GM12878 (cell line): ENCODE measurements around the gene DCAF11. TPM values are rescaled to one million over a fixed set of nuclear protein-coding genes. Genes with fewer than 3 reads are reported as not detected.
A peak's percentile ranks its signal among the peaks of the same experiment; 100 is the strongest.

Experiments used
- BRCA1 ChIP-seq: IDR thresholded peaks from 2 replicates; pipeline ENCODE4 v1.6.1; 2011; ENCODE audit warnings: low read depth, low read length, improper control_type of control experiment
- CBX5 ChIP-seq: sonication (generic); IDR thresholded peaks from 2 replicates; pipeline ENCODE4 v1.6.1; 2016; ENCODE audit warnings: low read depth, moderate library complexity, mild to moderate bottlenecking, inconsistent platforms
- EP300 ChIP-seq, 2 experiments: fragments of 150-350 bp in 1 of 2; IDR thresholded peaks; 2 replicates each; pipeline ENCODE4 v1.6.1; 2011 to 2012; ENCODE audit warnings: low read depth in 2 of 2, low read length in 2 of 2, borderline replicate concordance in 1 of 2, improper control_type of control experiment in 1 of 2, inconsistent platforms in 1 of 2; ENCODE audit not compliant: control insufficient read depth in 1 of 2
- ESRRA ChIP-seq: IDR thresholded peaks from 2 replicates; pipeline ENCODE4 v1.6.1; 2012; ENCODE audit warnings: mild to moderate bottlenecking, low read length, improper control_type of control experiment
- GATAD2B ChIP-seq: fragments of 450-650 bp; conservative IDR thresholded peaks from 2 replicates; pipeline ENCODE4 v1.6.1; 2017; ENCODE audit warnings: low read depth, mild to moderate bottlenecking, moderate library complexity
- HSF1 ChIP-seq: fragments of 150-350 bp; IDR thresholded peaks from 2 replicates; pipeline ENCODE4 v1.6.1; 2014; ENCODE audit warnings: mild to moderate bottlenecking, low read depth, low read length
- JUND ChIP-seq: IDR thresholded peaks from 2 replicates; pipeline ENCODE4 v1.6.1; 2012; ENCODE audit warnings: low read depth, mild to moderate bottlenecking, low read length, improper control_type of control experiment, moderate library complexity
- MEF2A ChIP-seq: IDR thresholded peaks from 2 replicates; pipeline ENCODE4 v1.6.1; 2011; ENCODE audit warnings: low read depth, mild to moderate bottlenecking, low read length, moderate library complexity; ENCODE audit not compliant: insufficient read depth
- PAX8 ChIP-seq: fragments of 450-650 bp; IDR thresholded peaks from 2 replicates; pipeline ENCODE4 v1.6.1; 2017; ENCODE audit warnings: mild to moderate bottlenecking, moderate library complexity
- RAD51 ChIP-seq: fragments of 450-650 bp; IDR thresholded peaks from 2 replicates; pipeline ENCODE4 v1.6.1; 2016; ENCODE audit warnings: moderate library complexity, mild to moderate bottlenecking, inconsistent platforms
- SRF ChIP-seq, 2 experiments: IDR thresholded peaks; 2 replicates each; pipeline ENCODE4 v1.6.1; 2011; ENCODE audit warnings: low read depth in 2 of 2, low read length in 2 of 2, mild to moderate bottlenecking in 1 of 2, moderate library complexity in 1 of 2
- TCF7 ChIP-seq: IDR thresholded peaks from 2 replicates; pipeline ENCODE4 v1.6.1; 2014; ENCODE audit warnings: antibody characterized with exemption, borderline replicate concordance
- YBX1 ChIP-seq: fragments of 450-650 bp; IDR thresholded peaks from 2 replicates; pipeline ENCODE4 v1.6.1; 2016; ENCODE audit warnings: antibody characterized with exemption
- ZNF207 ChIP-seq: fragments of 450-650 bp; IDR thresholded peaks from 2 replicates; pipeline ENCODE4 v1.6.1; 2014; ENCODE audit warnings: antibody characterized with exemption, mild to moderate bottlenecking, borderline replicate concordance
- ZNF274 ChIP-seq: IDR thresholded peaks from one replicate; pipeline ENCODE4 v1.8.0; 2011; ENCODE audit not compliant: insufficient read length, insufficient read depth
- polyA plus RNA-seq, 11 experiments: library from polyadenylated mRNA; depleted of rRNA in 4 of 11; unstranded in 6 of 11; stranded (reverse) in 5 of 11; fragments of >200 nt; fragmentation: Nextera tagmentation in 4 of 11; fragmentation: Illumina TruSeq in 1 of 11; extraction: Ambion mirVana in 4 of 11; extraction: Trizol in 1 of 11; gene quantifications; 1 replicate in 1 of 11; 2 replicates in 10 of 11; pipeline versions ENCODE4 v1.2.1 to v1.2.3, GENCODE V29; 2011 to 2016; ENCODE audit warnings: inconsistent platforms in 2 of 11, missing spikeins in 2 of 11, low read depth in 1 of 11
- total RNA-seq, 4 experiments: library from RNA; depleted of rRNA in 3 of 4; stranded (reverse); fragments of >200 nt in 3 of 4; fragmentation: Illumina TruSeq in 1 of 4; extraction: Trizol in 1 of 4; gene quantifications; 2 replicates each; pipeline versions ENCODE4 v1.2.1 to v1.2.3, GENCODE V29; 2013 to 2021
- TF ChIP-seq, protein P1 (sequence below): fragments of 450-650 bp; IDR thresholded peaks from 2 replicates; pipeline ENCODE4 v1.6.1; 2016; ENCODE audit warnings: mild to moderate bottlenecking

The DCAF11 gene
- total and polyA plus RNA-seq, 10 of the 15 experiments (the other 5 are each of a cell fraction or from before 2014, with no cell fraction given) = 13.4 to 91.2 (median 68.7) TPM

DNA sequence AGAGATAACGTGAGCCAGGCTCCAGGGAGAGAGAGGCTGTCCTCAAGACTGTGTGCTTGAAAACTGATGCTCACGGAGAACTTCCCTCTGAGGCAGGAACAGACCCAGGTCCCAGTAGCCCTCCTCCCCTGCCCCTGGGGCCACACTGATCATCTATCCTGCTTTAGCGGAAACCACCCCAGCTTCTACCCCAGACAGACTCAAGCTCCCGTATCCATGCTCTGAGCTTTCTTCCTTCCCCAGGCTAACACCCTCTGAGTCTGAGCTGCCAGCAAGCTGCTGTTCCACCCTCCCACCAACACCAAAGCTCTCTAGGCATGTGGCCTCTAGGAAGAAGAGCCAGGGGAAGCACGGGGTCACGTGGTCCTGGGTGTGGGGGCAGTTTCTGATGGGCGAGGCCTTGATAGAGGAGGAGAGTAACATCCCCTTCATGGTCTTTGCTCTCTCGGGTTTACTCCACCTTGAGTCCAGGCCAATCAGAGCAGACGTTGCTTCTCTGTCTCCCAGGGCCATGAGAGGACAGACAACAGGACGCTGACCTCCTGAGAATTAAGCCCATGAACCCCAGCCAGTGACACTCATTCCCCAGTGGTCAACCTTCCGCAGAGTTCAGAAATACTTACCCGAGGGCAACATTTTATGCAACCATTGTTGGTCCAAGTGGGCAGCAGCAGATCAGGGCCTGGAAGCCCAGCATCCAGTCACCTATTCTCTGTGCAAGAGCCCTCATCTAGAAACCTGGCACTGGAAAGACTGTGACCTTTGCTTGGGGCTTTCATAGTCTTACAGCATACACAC, 19.1 kb upstream of the DCAF11 start (continued):
- no peak; the same call in 1 of the 2 replicates for TF ChIP-seq GATAD2B
- no peak for TF ChIP-seq CBX5
- no peak; a peak in 1 of 4 replicates for TF ChIP-seq SRF (IDR thresholded peaks at IDR 0.05; ENCODE audit: low read depth in 2 of 2, low read length in 2 of 2)
- TF ChIP-seq YBX1 = no peak
- TF ChIP-seq TCF7 = no peak
- TF ChIP-seq RAD51 = peak; percentile 99
- TF ChIP-seq BRCA1 = no peak
- TF ChIP-seq HSF1 = no peak
- TF ChIP-seq ZNF207 = no peak
- TF ChIP-seq MEF2A = no peak
- 0 out of 2 replicates have a peak, but pooled peaks have one; percentile 35 for TF ChIP-seq ESRRA
- TF ChIP-seq EP300 (IDR thresholded peaks at IDR 0.05; ENCODE audit: borderline replicate concordance in 1 of 2, control insufficient read depth in 1 of 2, low read depth in 2 of 2, low read length in 2 of 2) = no peak
- TF ChIP-seq, protein P1, sequence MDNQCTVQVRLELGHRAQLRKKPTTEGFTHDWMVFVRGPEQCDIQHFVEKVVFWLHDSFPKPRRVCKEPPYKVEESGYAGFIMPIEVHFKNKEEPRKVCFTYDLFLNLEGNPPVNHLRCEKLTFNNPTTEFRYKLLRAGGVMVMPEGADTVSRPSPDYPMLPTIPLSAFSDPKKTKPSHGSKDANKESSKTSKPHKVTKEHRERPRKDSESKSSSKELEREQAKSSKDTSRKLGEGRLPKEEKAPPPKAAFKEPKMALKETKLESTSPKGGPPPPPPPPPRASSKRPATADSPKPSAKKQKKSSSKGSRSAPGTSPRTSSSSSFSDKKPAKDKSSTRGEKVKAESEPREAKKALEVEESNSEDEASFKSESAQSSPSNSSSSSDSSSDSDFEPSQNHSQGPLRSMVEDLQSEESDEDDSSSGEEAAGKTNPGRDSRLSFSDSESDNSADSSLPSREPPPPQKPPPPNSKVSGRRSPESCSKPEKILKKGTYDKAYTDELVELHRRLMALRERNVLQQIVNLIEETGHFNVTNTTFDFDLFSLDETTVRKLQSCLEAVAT = peak; percentile 77
- TF ChIP-seq JUND = no peak
- TF ChIP-seq PAX8 = no peak
- TF ChIP-seq ZNF274 = no peak
